HG03103 (cell line): Measurements from ENCODE around the gene FBXW12.

Experiments used
- ATAC-seq: cut with Tn5 transposase; IDR thresholded peaks from one replicate; pipeline ENCODE4 v1.9.1; 2021; ENCODE audit warnings: low read depth; ENCODE audit not compliant: unreplicated experiment

Gene FBXW12

DNA sequence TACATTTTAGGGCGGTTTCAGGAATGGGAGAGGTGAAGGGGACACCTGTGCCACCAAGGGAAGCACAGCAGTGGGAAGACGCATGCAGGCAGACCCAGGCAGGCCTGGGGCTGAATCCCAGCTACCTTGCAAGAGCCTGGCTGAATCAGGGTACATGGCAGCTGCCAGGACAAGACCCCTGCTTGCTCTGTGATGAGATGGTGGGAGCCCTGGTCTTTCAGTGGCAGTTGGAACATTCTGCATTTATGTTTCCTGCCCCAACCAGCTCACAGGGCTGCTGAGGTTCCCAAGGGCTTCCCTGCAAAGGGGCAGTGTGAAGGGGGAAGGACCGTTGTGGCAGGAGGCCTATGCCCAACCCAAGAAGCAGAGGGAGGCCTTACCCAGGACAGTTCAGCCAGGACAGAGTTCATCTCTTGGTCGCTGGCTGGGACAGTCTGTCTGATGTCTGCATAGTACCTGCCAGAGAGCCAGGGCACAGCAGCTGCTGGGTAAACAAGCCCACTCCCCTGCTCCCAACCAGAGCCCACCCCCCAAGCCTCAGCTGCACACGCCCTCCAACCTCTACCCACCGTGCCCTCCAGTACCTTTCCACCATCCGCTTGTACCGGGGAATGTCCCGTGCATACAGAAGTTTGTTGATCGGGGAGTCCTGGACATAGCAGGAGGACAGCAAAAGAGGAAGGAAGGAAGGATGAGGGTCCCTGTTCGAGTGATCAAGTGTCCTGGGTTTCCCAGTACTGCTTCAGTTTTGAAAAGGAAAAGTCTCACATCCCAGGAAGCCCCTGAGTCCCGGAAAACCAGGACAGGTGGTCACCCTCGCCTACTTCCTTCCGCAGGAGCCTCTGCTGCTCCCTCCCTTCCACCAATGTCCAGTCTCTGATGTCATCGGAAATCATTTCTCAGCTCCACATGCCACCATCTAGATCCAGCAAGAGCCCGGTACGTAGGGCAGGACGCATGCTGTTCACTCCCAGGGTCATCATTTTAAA lies 34.7 kb downstream of the FBXW12 start:
- no peak for ATAC-seq

DNA sequence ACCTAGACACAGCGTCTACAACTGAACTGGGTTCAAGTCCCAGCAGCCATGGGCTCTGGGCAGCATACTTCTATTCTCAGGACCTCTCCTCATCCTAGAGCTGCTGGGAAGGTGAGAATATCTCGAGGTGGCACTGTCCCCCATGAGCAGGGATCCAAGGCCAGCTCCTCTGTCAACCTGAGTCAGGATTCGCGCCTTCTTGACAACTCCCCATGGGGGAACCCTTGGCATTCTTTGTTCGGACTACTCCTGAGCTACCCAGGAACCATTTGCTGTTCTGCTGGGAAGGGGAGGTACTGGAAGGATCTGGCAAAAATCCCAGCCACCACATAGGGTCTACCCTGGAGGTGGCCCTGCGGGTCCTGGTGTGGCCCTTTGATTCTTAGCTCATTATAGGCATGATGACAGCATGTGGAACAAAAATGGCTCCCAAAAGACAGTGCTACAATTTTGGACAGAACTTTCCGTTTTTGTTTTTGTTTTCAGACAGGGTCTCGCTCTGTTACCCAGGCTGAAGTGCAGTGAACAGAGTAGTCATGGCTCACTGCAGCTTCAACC lies 35.6 kb downstream of the FBXW12 start:
- no peak for ATAC-seq

DNA sequence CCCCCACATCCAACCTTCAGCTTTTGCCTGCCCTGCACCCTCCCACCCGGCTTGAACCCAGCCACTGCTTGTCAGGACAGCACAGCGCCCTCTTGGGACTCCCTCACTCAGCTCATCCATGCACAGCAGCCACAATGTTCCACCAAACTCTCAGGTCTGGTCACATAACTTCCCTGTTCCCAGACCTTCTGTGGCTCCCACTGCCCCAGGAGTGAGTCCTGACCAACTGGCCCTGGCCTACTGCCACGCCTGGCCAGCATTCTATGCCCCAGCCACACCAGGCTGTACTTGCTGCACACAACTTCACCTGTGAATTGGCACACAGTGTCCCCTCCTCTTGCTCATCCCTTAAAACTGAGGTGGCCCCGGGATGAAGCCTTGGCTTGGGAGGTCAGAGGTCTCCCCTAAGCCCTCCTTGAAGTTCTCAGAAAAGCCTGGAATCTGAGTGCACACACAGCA lies 36.8 kb downstream of the FBXW12 start:
- ATAC-seq, result no peak

DNA sequence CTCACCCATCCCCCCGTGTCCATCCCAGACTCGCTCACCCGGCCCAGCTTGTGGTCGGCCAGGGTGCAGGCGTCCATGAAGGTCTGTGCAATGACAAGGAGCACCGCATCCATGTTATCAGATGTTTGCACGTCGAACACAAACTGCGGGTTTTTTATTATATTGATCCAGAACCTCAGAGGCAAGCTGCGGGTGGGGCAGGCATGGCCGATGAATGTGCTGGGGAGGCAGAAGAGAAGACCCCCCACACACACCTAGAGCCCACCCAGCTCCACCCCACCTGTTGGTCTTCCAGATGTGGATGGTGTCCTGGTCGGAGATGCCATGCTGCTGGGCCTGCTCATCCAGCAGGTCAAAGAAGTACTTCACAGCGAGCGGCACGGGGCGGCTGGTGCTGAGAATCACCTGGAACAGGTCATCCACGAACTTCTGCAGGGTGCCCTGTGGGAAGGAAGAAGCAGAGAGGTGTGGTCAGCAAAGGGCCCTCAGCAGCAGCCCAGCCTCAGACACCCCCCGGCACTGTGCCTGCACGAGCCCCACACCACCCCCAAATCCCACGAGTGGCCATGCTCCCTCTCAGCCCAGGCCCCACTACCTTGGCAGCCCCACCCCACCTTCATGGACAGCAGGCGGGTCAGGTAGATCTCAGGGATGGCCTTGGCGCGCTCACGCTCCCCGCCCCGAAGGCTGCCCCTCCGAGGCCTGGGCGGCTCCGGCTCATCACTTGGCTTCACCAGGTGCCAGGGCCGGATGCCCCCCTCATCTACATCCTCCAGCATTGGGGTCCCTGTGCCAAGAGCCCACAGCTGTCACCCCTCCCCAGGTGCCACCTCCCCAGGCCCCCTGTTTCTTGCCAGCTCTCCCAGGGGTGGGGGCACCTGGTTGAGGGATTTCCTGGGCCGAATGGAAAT lies 37.5 kb downstream of the FBXW12 start:
- ATAC-seq, result no peak

DNA sequence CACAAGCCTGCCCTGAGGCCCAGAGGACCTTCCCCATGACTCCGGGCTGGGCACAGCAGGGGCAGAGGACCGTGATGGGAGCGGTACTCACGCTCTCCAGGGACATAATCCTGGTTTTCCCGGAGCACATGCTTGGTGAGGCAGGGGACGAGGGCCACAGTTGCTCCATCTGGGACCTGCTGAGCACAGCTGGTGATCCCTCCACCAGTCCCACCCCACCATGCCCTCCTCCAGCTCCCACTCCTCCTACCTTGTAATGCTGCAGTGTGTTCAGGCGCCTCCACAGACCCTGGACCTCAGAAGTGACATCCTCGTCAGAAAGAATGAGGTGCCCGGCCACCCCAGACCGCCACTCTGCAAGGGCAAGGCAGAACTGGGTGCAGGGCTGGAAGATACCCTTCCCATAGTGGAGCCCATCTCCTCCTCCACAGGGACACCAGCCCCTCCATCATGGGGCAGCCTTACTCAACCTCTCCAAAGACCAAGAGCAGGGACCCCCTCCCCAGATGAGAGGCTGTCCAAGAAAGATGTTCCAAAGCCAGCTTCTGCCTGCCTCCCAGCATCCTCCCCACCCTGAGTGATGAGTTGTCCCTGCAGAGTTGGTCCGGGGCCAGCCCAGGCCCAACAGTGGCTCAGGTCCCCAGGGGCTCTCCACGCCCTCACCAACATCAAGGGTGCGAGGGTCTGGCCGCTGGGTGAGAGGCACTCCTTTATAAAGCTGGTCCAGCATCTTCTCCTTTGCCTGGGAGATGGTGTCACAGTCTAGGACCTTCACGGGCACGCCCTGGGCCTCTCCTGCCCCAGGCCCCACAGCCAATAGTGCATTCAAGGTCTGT lies 38.4 kb downstream of the FBXW12 start:
- ATAC-seq, result no peak

DNA sequence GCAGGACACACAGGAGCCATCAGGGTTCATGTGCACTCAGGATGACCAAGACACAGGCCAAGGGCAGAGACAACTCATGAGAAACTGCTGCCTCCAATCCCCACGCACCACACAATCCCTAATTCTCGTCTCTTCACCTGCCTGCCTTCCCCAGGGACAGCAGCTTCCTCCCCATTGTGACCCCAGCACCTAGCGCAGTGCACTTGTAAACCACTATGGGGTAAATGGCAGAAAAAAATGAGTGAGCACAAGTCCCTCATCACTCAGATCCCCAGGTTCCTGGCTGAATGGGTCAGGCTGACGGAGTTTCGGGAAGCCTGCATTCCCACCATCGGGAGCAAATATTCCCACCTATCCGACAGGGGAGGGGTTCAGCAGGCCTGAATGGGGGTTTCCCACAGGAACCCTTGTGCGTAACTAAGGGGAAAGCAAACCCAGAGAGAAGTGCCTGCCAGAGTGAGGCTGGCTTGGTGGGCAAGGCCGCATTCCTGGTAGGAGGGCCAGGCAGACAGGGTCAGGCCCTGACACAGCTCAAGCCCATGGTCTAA lies 39.1 kb downstream of the FBXW12 start:
- ATAC-seq, result no peak

DNA sequence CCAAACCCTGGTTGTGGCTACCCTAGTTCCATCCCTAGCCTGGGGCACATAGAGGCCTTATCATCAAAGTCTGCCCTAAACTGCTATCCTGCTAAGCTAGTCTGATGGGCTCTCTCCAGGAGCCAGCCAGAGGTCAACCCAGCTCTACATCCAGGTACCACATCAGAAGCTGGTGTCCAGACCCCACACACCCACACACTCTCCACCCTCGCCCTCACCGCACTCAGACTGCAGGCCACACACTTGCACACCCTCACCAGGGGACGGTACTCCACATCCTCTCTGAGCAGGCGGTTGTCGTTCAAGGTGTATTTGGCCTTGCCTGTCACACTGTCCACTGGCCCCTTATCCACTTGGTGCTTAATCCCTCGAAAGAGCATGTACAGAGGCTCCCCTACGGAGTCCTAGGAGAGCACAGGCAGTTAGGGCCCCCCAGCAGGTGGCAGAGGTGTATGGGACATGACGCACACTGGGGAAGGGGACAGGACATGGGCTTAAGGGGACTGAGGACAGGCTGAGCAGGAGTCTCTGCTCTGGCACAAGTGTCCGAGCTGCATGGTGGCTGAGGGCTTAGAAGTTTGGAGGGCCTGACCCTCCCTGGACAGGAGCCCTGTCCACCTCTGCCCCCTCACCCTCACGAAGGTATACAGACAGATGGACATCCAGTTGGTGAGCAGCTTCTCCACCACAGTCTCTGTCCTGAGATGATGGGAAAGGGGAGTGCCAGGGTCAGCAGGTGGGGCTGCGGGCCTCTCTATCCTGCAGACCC lies 39.8 kb downstream of the FBXW12 start:
- no peak for ATAC-seq

DNA sequence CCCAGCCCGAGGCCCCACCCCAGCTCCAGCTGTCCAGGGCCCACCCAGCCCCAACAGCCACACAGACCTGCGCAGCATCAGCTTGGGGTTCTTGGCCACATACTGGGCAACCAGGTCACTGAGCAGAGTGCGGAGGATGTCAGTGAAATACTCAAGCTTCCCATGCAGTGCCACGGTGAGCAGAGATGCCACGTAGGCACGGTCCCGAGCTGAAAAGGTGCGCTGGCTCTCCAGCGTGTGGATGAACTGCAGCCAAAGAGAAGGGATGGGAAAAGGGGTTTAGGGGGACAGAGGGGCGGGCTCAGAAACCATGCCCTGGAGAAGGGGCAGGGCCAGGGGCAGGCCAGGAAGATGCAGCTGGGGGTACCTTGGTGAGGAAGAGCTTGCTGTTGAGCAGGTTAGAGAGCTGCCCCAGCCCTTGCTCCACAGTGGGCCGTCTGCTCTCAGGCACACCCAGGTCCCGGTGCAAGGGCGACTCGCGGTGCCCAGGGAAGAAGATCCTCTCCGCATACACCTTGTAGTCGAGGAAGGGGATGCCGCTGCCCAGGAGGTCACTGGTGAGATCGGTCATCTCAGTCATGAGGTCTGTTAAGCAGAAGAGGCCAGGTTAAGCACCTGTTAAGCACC lies 40.5 kb downstream of the FBXW12 start:
- ATAC-seq, result no peak

DNA sequence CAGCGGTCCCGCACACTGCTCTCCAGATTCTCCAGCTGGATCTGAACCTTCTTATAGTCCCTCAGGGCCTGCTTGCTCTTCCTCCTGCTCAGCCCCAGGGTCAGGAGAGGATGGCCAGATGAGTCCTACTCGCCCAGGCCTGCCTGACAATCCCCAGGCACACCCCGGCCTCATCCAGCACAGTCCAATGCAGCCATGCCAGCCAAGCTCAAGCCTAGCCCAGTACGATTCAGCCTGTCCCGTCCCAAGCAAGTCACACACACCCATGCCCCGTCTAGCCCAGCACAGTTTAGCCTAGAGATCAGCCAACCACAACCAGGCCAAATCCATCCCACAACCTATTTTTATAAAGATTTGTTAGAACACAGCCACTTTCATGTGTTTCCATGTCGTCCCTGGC lies 41.1 kb downstream of the FBXW12 start:
- no peak for ATAC-seq

DNA sequence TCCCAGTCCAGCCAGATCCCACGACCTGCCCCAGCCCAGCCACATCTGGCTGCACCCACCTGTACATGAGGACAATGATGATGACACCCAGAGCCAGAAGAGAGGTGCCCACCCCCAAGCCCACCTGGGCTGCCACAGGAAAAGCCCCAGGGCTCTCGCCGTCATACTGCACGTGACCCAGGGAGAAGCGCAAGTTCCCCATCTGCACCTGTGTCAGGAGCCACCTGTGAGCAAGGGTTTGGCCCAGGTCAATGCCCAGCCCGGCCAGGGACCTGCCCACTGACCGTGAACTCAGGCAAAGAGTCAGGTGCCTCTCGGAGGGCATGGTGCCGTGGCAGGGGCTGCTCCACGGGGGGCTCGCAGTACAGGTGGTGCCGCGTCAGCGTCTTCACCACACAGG lies 41.6 kb downstream of the FBXW12 start:
- ATAC-seq, result no peak

DNA sequence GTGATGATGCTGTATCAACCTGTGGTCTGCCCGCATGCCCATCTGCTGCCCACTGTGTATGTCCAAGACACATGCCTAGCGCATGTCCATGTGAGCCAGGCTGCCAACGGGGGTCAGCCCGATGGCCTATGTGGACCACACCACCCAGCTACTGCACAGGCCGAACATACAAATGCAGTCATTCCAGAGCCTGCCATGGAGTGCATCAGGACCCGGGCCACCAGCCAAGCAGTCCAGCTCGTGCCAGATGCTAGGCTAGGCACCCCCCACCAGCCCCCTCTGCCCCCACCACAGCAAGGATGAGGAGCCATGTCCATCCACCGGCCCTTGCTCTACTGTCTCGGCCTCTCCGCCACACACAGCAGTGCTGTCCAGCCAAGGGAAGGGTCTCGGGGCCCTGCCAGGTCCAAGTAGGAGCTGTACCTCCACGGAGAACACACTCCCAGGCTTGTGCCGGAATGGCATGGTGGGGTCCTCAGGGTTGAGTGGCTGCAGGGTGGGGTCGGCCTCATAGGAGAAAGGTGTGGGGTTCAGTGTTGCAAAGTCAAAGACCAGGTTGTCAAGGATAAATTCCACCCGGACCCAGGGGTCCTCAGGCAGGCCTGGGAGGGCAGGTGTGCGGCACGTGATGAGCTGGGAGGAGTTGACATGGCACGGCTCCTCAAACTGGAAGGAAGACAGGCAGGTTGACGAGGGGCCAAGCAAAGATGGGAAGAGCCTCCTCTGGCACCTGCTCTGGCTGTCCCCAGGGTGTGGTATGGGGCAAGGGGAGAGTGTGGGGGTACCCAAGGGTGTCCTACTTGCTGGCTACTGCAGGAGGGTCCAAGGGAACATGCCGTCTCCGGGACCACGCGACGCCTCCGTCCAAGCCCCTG lies 42.6 kb downstream of the FBXW12 start:
- no peak for ATAC-seq

DNA sequence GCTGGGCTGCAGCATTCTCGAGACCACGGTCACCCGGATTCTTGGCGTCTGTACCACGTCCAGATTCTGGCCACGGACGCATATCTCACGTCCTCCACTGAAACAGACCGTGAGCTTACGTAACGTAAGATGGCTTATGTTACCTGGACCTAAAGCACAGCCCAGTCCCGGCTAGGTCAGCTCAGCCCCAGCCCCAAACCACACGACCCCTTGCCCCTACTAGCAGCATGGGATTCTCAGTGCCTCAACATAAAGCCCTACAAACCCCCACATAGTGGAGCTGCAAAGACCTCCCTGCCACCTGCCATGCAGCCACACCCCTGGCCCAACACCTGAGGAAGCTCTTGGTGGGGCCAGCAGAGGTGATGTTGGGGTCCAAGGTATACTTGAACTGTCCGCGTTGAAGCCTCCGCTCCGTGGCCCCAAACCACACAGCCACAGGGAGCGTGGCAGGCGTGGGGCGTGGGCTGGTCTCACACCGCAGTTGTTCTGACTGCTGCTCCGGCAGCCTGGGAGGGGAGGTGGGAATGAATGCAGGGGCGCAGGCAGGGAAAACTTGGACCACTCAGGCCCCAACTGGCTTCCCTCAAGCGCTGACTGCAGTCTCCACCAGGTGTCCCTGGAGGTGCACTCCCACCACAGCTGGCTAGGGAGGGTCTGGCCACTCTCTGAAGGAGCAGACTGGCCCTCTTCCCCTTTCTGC lies 43.4 kb downstream of the FBXW12 start:
- no peak for ATAC-seq

DNA sequence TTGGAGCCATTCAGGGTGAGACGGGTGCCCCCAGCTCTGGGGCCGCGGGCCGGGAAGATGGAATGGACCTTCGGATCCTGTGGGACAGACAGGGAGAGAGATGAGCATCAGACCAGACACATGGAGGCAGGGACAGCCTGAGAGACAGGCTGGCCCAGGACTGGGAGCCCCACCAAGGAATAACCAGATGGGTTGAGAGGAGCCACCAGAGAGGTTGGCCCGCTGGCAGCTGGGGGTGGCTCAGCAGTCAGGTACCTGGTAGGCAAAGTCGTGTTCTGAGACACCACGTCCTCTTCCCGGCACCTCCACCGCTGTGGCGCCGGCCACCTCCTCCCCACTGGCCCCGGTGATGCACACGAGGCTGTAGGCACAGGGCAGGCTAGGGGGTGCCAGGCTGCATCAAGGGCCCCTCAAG lies 44.1 kb downstream of the FBXW12 start:
- ATAC-seq, result no peak

DNA sequence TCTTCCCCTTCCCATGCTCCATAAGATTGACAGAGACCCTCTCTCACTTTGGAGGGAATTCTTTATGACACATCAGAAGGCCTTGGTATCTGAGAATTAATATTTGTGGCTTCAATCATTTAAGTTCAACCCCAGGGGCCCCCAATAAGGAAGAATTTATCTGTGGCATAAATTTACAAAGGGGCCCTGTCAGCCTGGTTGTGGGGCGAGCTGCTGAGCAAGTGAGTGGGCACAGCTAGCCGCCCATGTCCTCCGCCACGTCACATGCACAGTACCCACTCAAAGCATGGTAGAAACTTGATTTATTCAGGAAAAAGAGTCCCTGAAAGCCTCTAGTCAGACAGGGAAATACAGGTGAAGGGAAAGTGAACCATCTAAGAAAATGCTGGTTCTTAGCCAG lies 44.5 kb downstream of the FBXW12 start:
- ATAC-seq, result no peak

DNA sequence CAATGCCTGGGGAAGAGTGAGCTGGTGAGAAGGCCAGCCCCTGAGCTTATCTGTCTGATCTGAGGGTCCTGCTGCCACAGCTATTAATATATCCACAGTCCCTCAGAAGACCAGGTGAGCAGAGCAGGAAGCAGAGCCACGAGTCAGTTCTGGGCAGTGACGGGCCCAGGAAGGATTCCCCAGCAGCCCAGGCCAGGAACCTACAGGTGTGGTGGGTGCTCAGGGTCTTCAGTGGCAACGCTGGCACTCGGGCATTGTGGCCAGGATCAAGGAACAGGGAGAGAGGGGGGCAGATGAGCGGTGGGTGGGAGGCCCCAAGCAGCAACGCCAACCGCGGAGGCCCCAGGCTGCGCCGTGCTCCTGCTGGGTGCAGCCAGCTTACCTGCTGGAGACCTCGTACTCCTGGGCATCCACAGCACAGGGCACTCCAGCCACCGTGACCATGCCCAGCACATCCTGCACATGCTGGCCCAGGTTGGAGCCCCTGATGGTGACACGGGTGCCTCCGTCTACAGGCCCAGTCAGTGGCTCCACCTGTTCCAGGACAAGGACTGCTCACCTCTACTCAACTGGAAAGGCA lies 45.6 kb downstream of the FBXW12 start:
- no peak for ATAC-seq

DNA sequence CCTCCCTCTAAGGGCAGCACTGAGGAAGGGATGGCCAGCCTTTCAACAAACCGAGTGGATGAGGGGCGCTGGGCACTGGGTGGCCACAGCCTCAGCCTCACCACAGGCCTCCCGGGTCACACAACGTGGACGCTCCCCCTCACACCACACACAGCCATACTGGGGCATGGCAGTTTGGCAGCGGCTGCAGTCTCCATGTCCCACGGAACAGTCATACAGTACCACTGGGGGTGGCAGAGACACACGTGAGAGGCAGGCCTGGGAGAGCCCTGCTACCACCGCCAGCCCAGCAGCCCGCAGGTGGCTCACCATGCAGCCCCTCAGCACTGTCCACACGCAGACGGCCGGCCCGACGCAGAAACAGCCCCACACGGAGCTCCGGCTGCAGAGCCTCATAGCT lies 46.1 kb downstream of the FBXW12 start:
- ATAC-seq, result no peak

DNA sequence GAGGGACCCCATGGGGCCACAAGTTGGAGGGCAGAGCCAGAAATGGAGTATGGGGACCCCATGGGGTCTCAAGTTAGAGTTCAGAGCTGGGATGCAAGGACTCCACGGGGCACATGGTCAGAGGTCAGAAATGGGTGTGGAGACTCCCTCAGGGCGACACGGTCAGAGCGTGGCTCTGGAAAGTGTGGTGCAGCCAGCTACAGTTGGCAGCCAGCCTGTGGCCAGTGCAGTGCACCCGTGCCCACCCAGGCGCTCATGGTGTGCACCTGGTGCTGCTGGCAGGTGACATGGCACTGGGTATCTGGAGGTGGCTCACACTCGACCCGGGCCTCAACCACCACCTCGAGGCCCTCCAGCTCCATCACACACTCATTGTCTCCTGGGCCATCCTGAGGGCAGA lies 46.6 kb downstream of the FBXW12 start:
- no peak for ATAC-seq
